D341Med (cell line): Measurements from ENCODE around the gene FBXO42.
"Not testable (repeated sequence)": the region's sequence is repeated elsewhere in the genome, so short reads cannot be mapped to it uniquely, and the experiment has no call there.

ENCODE experiments used
- DNase-seq: peaks from one replicate; pipeline ENCODE4 v3.0.0; 2012; ENCODE audit warnings: low spot score

FBXO42 gene

DNA sequence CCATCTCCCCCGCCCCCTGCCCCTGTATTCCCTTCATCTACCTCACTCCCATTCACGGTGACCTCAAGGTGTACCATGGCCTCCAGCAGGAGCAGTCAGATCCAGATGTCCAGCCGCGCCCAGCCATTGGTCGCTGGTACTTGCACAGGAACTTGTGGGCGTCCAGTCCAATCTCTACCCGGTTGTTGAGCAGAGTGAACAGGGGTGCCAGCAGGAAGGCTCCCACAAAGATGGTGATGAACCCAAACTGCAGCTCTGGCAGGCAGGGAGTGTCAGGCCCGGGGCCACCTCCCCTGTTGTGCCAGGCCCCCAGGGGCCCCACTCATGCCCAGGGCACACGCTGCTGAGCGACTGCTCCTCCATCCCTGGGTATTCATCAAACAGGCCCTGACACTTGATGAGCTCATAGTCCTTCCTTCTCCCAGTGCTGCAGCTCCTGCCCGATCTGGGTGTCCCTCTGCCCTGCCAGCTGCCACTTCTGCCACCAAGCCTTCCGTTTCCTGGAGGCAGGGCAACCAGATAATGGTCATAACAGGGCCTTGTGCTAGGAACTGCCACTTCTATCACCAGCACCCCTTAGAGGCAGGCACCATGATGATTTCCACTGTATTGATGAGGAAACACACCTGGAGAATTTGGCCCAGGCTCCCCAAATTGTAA is 134.1 kb downstream of the FBXO42 start:
- no peak for DNase-seq

DNA sequence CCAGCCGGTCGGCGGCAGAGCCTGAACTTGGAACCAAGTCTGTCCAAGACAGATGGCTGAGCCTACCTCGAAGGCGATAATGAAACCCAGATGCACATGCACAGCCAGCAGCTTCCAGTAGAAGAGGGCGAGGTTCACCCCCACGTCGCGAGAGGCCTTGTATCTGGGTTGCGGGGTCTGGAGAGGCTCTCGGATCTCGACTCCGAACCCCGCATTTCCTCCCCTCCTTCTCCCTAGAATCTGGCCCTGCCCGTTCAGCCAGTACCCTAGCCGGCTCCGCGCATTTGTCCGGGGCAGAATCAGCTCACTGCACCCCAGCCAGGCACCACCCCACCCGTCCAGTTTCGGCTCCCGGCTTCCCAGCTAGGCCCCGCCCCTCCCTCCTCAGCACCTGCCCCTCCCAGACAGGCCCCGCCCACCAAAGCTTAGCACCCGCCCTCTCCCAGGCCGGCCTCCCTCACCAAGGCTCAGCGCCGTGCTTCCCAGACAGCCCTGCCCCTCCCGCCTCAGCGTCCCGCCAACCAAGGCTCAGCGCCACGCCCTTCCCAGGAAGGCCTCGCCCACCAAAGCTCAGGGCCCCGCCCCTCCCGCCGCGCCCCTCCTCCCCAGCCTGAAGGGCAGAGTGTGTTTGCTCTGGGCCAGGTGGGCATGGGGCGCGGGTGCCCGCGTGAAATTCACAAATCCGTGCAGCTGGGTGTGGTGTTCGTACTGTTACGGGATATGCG is 135.1 kb downstream of the FBXO42 start:
- peak; percentile 98 for DNase-seq

DNA sequence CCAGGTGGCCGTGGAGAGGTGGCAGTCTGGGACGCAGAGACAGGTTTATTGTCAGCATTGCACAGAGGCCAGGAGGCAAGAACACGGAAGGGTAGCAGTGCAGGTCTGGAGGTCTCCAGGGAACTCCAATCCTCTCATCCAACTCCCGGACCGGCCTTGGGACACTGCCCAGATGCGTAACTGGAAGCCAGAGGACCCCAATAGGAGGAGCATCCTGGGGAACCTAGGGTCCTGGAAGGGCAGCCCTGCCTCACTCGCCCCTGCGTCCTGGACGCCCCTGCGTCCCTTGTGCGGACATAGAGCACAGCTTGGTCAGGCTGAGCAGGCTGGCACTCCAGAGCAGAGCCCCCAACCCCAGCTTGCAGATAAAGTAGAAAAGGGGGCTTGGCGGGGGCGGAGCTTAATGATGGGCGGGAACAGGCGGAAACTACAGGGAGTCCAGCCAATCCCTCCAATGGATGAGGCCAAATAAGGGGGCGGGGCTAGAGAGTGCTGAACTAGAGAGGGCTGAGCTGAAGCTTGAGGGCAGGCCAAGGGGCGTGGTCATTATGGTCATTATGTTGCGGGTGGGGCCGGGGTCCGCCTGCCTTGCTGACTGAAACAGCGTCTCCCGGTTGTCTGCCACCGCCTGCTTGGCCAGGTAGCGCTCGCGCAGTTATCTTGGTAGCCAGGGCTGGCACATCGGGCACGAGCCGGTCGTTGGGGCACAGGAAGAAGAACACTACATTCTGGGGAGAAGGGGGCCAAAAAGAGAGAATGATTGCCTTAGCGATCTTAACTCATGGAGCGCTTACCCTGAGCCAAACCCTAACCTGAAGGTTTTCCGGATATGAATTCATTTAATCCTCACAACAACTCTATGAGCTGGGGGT is 136.2 kb downstream of the FBXO42 start:
- DNase-seq, result peak; percentile 52

DNA sequence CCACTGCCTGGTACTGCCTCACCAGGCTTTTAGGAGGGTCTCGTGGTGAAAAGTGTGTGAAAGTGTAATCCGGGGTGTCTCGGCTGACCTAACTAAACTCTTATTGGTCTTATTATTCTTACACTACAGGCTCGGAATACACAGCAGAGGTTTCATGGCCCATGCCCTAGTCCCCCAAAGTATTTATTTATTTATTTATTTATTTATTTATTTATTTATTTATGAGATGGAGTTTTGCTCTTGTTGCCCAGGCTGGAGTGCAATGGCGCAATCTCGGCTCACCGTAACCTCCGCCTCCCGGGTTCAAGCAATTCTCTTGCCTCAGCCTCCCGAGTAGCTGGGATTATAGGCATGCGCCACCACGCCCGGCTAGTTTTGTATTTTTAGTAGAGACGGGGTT is 137.0 kb downstream of the FBXO42 start:
- DNase-seq, result not testable (repeated sequence)

DNA sequence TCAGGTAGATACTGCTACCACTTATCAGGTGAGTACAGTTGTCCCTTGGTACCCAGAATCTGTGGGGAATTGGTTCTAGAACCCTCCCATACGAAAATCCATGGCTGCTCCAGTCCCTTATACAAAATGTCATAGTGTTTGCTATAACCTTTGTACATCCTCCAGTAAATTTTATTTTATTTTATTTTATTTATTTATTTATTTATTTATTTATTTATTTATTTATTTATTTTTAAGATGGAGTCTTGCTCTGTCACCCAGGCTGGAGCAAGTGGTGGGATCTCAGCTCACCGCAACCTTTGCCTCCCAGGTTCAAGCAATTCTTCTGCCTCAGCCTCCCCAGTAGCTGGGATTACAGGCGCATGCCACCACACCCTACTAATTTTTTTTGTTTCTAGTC is 138.7 kb downstream of the FBXO42 start:
- DNase-seq, result not testable (repeated sequence)

DNA sequence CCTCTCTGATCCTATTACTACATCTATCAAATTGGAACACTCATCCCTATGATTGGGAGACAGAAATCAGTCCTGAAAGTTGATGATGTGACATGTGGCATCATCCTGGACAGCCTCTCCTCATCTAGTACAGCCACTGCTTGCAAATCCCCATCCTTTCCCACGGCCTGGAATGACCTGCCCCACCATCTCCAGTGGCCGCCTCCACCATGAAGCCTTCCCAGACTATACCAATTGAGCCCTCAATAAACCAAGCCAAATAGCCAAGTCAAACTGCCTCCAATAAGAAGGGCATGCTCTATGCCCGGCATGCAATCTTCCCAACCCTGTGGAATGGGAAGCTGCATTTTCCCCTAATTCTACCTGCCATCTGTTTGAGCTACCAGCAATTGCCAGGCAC is 139.3 kb downstream of the FBXO42 start:
- DNase-seq, result no peak

DNA sequence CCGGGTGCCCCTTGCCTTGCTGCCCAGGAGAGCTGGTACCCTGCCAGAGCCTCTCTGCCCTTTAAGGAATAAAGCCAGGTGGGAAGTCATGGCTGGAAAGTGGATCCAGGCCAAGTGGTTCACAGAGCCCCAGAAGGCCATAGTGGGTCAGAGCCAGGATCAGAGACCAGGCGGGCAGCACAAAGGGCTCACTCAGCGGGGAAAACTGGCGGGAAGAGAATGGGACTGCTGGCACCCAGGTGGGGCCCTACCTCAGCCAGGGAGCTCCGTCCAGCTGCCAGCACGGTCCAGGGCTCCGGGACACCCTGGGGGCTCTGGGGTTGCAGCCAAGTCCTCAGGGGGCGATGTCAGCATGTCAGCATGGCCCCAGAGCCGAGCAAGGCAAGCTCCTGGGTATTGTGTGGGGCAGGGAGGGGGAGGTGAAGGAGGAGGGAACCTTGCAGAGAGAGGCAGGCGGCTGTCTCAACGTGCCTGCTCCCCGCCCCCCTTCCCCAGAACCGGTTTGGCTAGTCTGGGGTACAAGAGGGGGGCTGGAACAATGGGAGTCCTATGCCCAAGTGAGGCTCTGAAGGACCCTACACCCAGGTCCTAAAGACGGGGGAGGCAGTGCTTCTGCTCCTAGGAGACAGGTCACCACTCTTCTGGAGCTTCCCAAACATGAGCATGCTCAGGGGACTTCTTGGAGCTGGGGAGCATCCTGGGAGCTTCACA is 139.9 kb downstream of the FBXO42 start, which contains the start of gene ARHGEF19:
ARHGEF19 (minus strand) TSS at position 402 of the 711 bp plus-strand sequence. CDS start 3,598 bp downstream, outside the sequence.
- DNase-seq, result no peak

DNA sequence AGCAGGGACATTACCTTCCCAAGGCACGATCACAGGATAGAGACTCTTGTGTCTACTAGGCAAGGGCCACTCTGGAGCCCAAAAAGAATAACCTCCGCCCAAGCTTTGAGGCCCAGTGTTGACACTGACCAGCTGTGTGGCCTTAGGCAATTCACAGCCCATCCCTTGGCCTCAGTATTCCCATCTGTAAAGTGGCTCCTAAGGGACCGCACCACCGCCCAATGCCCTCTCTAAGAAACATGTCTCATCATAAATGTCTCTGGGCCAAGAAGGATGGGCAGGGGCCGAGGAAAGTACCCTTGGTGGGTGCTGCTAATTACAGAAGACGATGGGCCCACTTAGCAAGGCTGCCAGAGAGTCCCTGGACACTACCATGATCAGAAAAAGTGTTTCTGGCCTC is 140.5 kb downstream of the FBXO42 start:
- no peak for DNase-seq

DNA sequence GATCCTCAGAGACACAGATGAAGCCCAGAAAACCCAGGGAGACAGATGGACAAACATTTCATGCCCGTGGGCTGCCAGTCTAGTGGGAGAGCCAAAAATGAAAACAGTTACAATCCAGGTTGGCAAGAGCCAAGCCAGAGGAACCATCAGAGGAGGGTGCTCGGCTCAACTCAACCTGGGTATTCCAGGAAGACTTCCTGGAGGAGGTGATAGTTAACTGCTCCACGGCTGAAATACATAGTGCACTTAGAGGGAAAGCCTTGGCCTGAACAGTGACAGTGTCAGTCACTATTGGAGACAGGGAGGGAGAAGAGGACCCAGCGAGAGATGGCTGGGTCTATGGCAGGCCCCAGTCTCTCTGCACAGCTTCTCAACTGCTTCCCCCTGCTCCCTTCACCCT is 141.7 kb downstream of the FBXO42 start:
- DNase-seq, result no peak

DNA sequence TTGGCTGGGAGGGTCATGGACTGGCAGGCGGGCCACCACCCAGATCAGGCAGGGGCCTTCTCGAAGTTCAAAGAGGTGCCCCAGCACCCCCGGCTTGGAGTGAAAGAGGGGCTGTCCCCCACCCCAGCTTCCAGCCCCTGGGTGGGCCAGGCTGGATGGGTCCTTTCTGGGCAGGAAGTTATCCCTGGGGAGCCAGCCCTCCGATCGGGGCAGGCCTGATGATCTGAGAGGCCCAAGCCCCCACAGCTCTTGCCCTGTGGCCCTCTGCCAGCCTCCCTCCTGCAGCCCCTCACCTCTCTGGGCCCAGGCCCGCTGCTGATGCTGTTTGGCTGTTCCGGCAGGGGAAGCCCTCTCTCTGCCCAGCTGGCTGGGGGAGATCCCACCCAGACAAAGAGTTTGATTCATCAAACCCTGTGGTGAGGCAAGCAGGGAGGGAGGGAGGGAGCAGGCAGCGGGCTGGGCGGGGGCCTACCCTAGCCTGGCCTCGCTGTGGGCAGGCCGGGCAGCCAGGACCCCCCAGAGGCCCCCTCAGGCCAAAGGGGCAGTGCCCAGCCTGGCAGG is 142.4 kb downstream of the FBXO42 start:
- DNase-seq, result no peak

DNA sequence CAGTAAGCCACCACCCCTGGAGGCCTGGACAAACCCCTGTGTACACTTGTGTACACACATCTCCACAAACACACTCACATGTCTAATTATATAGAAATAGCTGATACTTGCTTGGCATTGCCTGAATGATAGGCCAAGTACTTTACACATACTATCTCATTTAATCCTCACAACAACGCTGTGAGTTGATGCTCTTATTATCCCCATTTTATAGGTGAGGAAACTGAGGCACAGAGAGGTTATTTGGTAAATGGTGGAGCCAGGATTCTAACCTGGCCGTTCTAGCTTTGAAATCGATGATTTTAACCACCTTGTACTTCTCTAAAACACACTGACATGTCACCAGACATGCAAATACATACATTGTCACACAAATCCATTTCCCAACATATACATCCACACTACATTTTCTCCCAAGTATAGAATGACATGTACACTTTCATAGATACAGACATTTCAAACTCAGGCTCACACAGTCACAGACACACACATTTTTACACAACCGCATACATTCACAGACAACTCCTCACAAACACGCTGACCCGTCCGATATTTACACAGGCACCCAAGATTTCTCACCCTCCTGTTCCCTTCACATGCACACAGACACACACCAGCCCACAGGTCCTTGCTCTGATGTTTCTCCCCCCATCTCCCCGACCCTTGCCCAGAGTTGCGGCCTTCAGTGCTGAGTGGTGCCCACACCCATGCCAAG is 143.0 kb downstream of the FBXO42 start:
- no peak for DNase-seq

DNA sequence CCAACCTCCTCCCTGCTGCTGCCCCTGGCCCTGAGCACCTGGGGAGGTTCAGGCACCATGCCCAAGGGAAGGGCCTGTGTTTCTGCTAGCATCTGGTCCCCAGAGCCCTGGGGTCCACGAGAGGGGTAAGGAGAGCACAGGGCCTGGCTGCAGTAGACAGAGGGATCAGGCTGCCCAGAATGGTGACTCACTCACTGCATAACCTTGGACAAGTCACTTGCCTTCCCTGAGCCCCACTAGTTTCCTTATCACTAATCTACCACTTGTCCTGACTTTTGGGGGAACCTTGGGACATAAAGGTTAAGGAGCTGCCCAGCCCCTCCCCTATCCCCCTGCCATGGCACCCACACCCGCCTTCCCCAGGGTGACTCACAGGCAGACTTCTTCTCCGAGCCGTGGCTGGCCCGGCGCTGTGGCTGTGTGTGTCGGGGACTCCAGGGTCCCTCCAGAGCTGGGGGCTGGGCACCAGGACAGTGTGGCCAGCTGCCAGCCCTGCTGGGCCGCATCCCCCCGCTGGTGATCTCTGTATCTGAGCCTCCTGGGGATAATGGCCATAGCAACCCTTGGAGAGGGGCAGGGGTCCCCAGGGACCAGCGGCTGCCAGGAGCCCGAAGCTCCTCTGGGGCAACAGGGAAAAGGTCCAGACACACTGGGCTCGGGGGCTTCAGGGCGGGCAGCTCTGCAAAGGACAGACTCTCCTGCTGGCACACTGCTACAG is 143.9 kb downstream of the FBXO42 start:
- DNase-seq, result no peak

DNA sequence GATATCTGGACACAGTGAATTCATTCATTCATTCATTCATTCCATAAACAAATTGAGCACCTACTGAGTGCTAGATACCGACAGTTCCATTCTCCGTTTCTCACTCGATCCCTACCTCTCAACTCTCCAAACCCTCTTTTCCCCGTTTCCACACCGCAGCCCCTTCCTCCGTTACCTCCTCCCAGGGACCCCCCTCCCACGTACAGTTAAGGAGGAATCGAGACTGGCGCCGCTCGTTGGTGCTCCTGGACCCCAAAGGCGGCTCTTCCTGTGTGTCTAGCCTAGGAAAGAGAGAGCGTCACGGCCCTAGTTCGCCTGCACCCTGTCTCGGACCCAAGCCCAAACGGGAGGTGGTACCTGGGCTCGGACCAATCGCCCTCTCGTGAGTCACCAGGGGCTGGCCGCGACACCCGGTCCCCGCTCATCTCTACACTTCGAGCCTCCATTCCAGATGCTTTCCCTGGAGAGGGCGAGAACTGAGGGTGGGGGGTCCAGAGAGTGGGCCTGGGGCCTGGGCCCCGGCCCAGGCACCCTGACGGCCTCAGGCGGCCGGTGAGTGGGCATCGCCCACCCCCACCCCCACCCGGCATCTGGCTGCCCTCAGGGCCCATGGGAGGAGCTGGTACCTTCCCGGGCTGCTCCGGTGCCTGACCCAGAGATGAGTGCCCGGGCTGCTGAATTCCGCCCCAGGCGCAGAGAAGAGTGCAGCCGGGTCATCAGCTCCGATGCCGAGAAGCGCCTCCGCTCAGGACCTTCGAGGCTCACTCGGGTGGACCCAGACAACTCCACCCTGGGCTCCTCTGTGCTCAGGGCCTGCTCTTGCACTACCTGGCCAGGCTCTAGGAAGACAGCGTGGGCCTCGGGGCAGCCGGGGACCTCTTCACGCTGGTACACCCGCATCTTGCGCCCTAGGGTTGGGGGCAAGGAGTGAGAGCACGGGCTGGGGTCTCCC is 144.7 kb downstream of the FBXO42 start:
- DNase-seq, result no peak

DNA sequence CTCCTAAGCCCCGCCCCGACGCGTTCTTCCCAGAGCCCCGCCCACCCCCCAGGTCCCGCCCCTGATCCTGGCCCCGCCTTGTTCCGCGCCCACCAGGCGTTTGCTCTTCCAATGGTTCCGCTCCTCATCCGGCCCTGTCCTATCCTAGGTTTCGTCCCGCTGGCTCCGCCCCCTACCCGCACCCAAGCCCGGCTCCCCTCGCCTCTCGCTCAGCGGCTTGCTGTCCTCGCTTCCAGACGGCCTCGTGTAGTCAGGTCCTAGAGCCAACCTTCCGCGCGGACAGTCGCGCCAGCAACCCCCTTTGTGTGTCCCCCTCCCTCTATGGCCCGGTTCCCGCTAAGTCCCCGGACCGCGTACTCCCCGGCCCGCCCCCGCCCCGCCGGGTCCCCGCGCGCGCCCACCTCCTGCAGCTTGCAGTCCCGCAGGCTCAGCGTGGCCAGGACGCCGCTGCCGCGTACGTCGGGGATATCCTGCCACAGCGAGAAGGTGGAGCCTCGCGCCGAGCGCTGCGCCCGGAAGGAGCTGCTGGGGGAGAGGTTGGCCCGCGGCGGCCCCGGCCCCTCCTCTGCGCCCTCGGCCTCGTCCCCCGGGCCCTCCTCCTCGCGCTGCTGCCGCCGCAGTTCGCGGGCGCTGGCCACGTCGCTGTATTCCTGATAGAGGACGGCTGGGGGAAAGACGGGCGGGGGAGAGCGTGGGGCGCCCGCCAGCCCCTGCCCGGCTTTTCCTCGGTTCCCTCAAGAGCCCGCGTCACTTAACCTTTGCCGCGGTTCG is 145.5 kb downstream of the FBXO42 start:
- peak; percentile 95 for DNase-seq

DNA sequence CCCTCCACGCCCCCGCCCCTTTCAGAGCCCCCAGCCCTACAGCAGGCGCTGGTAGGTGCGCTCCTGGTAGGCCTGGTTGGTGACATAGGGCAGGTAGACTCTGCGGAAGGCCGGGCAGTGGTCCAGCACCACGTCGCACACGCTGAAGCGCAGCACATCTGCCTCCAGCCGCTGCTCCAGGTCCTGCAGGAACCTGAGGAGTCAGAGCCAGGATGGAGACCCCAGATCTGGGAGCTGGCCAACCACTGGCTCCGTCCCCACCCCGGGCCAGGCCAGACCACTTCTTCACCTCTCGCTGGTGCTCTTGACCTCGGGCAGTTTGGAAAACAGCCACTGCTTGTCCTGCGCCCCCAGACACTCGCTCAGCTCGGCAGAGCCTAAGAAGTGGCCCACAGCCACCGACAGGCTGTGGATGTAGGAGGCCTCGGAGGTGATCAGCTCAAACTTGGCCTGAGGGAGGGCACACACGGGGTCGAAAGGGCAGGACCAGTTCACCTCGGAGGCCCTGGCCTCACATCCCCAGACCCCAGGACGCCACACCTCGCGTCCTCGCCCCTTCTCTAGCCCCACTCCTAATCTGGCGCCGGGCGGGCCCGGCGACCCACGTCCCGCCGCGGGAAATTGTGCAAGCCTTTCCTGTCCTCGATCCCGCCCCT is 146.3 kb downstream of the FBXO42 start:
- DNase-seq, result no peak

DNA sequence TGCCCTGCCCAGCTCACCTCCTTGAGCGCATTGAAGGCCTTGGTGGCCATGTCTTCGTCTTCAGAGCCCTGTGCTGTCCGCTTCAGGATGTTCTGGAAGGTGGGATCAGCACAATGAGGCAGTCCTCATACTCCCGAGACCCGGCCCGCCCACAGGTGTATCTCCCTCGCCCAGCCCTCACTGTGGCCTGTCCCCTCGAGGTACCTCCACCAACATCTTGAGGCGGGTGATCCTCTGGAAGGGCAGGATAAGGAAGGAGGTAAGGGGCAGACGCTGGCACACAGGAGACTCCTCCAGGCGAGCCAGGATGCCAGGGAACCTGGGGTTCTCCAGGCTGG is 147.0 kb downstream of the FBXO42 start:
- DNase-seq, result no peak

DNA sequence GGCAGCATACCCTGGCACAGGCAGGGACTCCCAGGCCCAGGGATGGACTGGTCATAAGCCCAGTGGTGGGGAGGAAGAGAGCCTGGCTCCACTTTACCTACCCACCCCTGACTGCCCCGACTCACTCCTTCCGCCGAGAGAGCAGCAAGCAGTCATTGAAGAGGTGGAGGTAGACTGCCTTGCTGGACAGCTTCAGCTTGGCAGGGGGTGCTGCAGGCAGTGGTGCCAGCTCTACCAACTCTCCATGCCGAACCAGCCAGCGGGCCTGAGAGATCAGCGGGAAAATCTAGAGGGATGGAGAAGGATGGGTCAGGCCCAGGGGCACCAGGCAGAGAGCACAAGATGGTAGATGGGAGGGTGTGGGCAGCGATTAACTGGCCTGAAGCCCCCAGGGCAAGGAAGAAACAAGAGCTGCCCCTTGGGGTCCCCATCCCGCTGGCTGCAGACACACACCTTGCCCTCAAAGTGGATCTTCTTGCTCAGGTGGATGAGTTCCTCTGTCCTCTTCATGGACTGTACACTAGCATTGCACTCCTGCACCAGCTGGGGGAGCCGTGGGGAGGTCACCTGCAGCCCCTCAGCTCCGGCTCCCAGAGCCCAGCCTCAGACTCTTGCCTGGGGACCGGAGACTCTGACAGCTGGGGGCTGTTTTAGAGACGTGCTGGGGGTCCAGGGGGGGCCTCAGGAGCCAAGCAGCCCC is 147.5 kb downstream of the FBXO42 start:
- DNase-seq, result peak; percentile 71
